IMR-90 (cell line): Measurements from ENCODE around the gene ACSBG1. TPM values are rescaled to one million over a fixed set of nuclear protein-coding genes. Genes with fewer than 3 reads are reported as not detected.

Experiments used
- ATAC-seq: fragments of 200-7000 bp; cut with Tn5 transposase; 2 replicates; pipeline ENCODE4 v1.9.1; 2020; ENCODE audit warnings: low read depth, mild to moderate bottlenecking, moderate library complexity
- BruUV-seq: library from RNA; stranded (reverse); fragments of 400-500 nt; replicated peaks from 2 replicates; lab custom pipeline; 2021; lab: Mats Ljungman, UMichigan
- CTCF ChIA-PET: fragments of 300-600 bp; formaldehyde crosslinking; extraction: SDS; loops from one replicate; lab custom pipeline; 2021; ENCODE audit warnings: antibody characterized with exemption; lab: Yijun Ruan, JAX
- POLR2A ChIA-PET: fragments of 300-600 bp; sonication (Branson Sonifier 250); formaldehyde crosslinking; loops from one replicate; lab custom pipeline; 2022; ENCODE audit warnings: antibody characterized with exemption; ENCODE audit not compliant: unreplicated experiment; lab: Charles Lee
- DNase-seq: peaks from one replicate; pipeline ENCODE4 v3.0.0; 2013
- H2AFZ ChIP-seq: replicated peaks from 2 replicates; pipeline ENCODE3; 2013; ENCODE audit warnings: low read length, mild to moderate bottlenecking; ENCODE audit not compliant: poor library complexity
- H2AK5ac ChIP-seq: 2 replicates; pipeline ENCODE4 v1.6.1; 2013; ENCODE audit warnings: low read depth, low read length, inconsistent platforms
- H2AK9ac ChIP-seq: replicated peaks from 2 replicates; pipeline ENCODE3; 2013; ENCODE audit warnings: mild to moderate bottlenecking, low read depth, low read length, moderate library complexity; ENCODE audit not compliant: poor library complexity
- H2BK120ac ChIP-seq: 2 replicates; pipeline ENCODE4 v1.6.1; 2013; ENCODE audit warnings: low read depth, low read length, inconsistent platforms
- H2BK15ac ChIP-seq: 3 replicates; pipeline ENCODE4 v1.6.1; 2013; ENCODE audit warnings: low read depth, low read length, inconsistent platforms
- H2BK20ac ChIP-seq: 2 replicates; pipeline ENCODE4 v1.6.1; 2013; ENCODE audit warnings: low read depth, mild to moderate bottlenecking, inconsistent platforms, low read length, moderate library complexity
- H2BK5ac ChIP-seq: 2 replicates; pipeline ENCODE4 v1.6.1; 2013; ENCODE audit warnings: mild to moderate bottlenecking, low read depth, low read length, inconsistent platforms; ENCODE audit not compliant: poor library complexity, severe bottlenecking
- H3K14ac ChIP-seq: replicated peaks from 2 replicates; pipeline ENCODE4 v1.6.1; 2013; ENCODE audit warnings: low read depth, low read length, inconsistent platforms
- H3K18ac ChIP-seq: 2 replicates; pipeline ENCODE4 v1.6.1; 2013; ENCODE audit warnings: low read depth, low read length, control low read depth
- H3K23ac ChIP-seq: 2 replicates; pipeline ENCODE4 v1.6.1; 2013; ENCODE audit warnings: low read depth, low read length, inconsistent platforms
- H3K27ac ChIP-seq: 2 replicates; pipeline ENCODE4 v1.5.1; 2013; ENCODE audit warnings: mild to moderate bottlenecking, control low read depth, low read length; ENCODE audit not compliant: insufficient read depth
- H3K27me3 ChIP-seq: 2 replicates; pipeline ENCODE4 v1.6.1; 2013; ENCODE audit warnings: low read length; ENCODE audit not compliant: control insufficient read depth, insufficient read depth
- H3K36me3 ChIP-seq: 2 replicates; pipeline ENCODE4 v1.6.1; 2013; ENCODE audit warnings: low read length, mixed read lengths; ENCODE audit not compliant: control insufficient read depth, insufficient read depth
- H3K4ac ChIP-seq: 2 replicates; pipeline ENCODE4 v1.6.1; 2013; ENCODE audit warnings: low read depth, low read length, inconsistent platforms
- H3K4me1 ChIP-seq: 2 replicates; pipeline ENCODE4 v1.6.1; 2013; ENCODE audit warnings: low read length, mixed read lengths; ENCODE audit not compliant: control insufficient read depth, insufficient read depth
- H3K4me2 ChIP-seq: 2 replicates; pipeline ENCODE4 v1.6.1; 2013; ENCODE audit warnings: low read depth, mild to moderate bottlenecking, control low read depth, low read length, moderate library complexity
- H3K4me3 ChIP-seq: 2 replicates; pipeline ENCODE4 v1.5.1; 2013; ENCODE audit warnings: low read depth, mild to moderate bottlenecking, control low read depth, low read length, moderate library complexity; ENCODE audit not compliant: insufficient read depth
- H3K56ac ChIP-seq: 2 replicates; pipeline ENCODE4 v1.6.1; 2013; ENCODE audit warnings: low read length, inconsistent platforms; ENCODE audit not compliant: insufficient read depth; ENCODE audit errors: extremely low read depth
- H3K79me1 ChIP-seq, 2 experiments: 2 replicates each; pipeline ENCODE4 v1.6.1; 2013; ENCODE audit warnings: low read length in 2 of 2, inconsistent platforms in 1 of 2, low read depth in 1 of 2
- H3K9ac ChIP-seq: 2 replicates; pipeline ENCODE4 v1.6.1; 2013; ENCODE audit warnings: low read depth, low read length, control low read depth
- H3K9me1 ChIP-seq: 2 replicates; pipeline ENCODE4 v1.6.1; 2013; ENCODE audit warnings: low read length, inconsistent platforms; ENCODE audit not compliant: insufficient read depth
- H3K9me3 ChIP-seq: 2 replicates; pipeline ENCODE4 v1.6.1; 2013; ENCODE audit warnings: low read length; ENCODE audit not compliant: control insufficient read depth, insufficient read depth
- H4K20me1 ChIP-seq: 2 replicates; pipeline ENCODE4 v1.6.1; 2013; ENCODE audit warnings: low read length, inconsistent platforms; ENCODE audit not compliant: insufficient read depth
- H4K5ac ChIP-seq: 2 replicates; pipeline ENCODE4 v1.6.1; 2013; ENCODE audit warnings: mild to moderate bottlenecking, low read depth, low read length, control low read depth
- H4K8ac ChIP-seq, 2 experiments: 2 replicates each; pipeline ENCODE4 v1.6.1; 2013; ENCODE audit warnings: low read depth in 2 of 2, low read length in 2 of 2, control low read depth in 1 of 2, inconsistent platforms in 1 of 2
- H4K91ac ChIP-seq: 2 replicates; pipeline ENCODE4 v1.6.1; 2013; ENCODE audit warnings: low read depth, low read length, inconsistent platforms; ENCODE audit not compliant: insufficient read depth
- BHLHE40 ChIP-seq: fragments of 150-350 bp; IDR thresholded peaks from 2 replicates; pipeline ENCODE4 v1.6.1; 2016; ENCODE audit warnings: mild to moderate bottlenecking, low read depth, low read length
- CEBPB ChIP-seq: IDR thresholded peaks from 2 replicates; pipeline ENCODE4 v1.6.1; 2012; ENCODE audit warnings: low read depth, low read length, improper control_type of control experiment
- CHD1 ChIP-seq: IDR thresholded peaks from 2 replicates; pipeline ENCODE4 v1.6.1; 2012; ENCODE audit warnings: low read depth, low read length, improper control_type of control experiment
- CTCF ChIP-seq: conservative IDR thresholded peaks from 2 replicates; pipeline ENCODE4 v1.5.1; 2012; ENCODE audit warnings: mild to moderate bottlenecking, low read depth, low read length, improper control_type of control experiment
- ELK1 ChIP-seq: fragments of 150-350 bp; IDR thresholded peaks from 2 replicates; pipeline ENCODE4 v1.6.1; 2016; ENCODE audit warnings: low read depth, mild to moderate bottlenecking, low read length, moderate library complexity, borderline replicate concordance
- FOS ChIP-seq: fragments of 150-350 bp; IDR thresholded peaks from 2 replicates; pipeline ENCODE4 v1.6.1; 2016; ENCODE audit warnings: low read depth, low read length
- MAFK ChIP-seq: IDR thresholded peaks from 2 replicates; pipeline ENCODE4 v1.6.1; 2012; ENCODE audit warnings: low read depth, low read length, improper control_type of control experiment
- MAZ ChIP-seq: IDR thresholded peaks from 2 replicates; pipeline ENCODE4 v1.6.1; 2012; ENCODE audit warnings: low read depth, mild to moderate bottlenecking, low read length, improper control_type of control experiment, moderate library complexity, borderline replicate concordance
- MXI1 ChIP-seq: IDR thresholded peaks from 2 replicates; pipeline ENCODE4 v1.6.1; 2012; ENCODE audit warnings: low read depth, mild to moderate bottlenecking, low read length, moderate library complexity, borderline replicate concordance
- NFE2L2 ChIP-seq: fragments of 150-350 bp; IDR thresholded peaks from 2 replicates; pipeline ENCODE4 v1.6.1; 2016; ENCODE audit warnings: low read depth, mild to moderate bottlenecking, low read length
- POLR2A ChIP-seq: IDR thresholded peaks from 2 replicates; pipeline ENCODE4 v1.6.1; 2012; ENCODE audit warnings: mild to moderate bottlenecking, low read depth, low read length
- RAD21 ChIP-seq: IDR thresholded peaks from 2 replicates; pipeline ENCODE4 v1.6.1; 2012; ENCODE audit warnings: low read length, improper control_type of control experiment
- RCOR1 ChIP-seq: IDR thresholded peaks from 2 replicates; pipeline ENCODE4 v1.6.1; 2012; ENCODE audit warnings: mild to moderate bottlenecking, low read length, improper control_type of control experiment; ENCODE audit not compliant: insufficient replicate concordance
- RFX5 ChIP-seq: IDR thresholded peaks from 2 replicates; pipeline ENCODE4 v1.8.0; 2012; ENCODE audit warnings: low read depth, mild to moderate bottlenecking, low read length, moderate library complexity
- SMC3 ChIP-seq: fragments of 150-350 bp; IDR thresholded peaks from 2 replicates; pipeline ENCODE4 v1.6.1; 2016; ENCODE audit warnings: low read depth, mild to moderate bottlenecking, antibody characterized with exemption, low read length, moderate library complexity
- USF2 ChIP-seq: fragments of 150-350 bp; IDR thresholded peaks from 2 replicates; pipeline ENCODE4 v1.6.1; 2017; ENCODE audit warnings: mild to moderate bottlenecking, antibody characterized with exemption, low read length, low read depth
- WGBS, 2 experiments: methylation state at CpG; one replicate each; pipeline versions ENCODE4 v1.1.5 to v1.1.7; 2013; ENCODE audit warnings: missing lambda C conversion rate in 2 of 2; ENCODE audit not compliant: insufficient read length in 1 of 2; ENCODE audit errors: extremely low coverage in 2 of 2; 5-methylcytosine and 5-hydroxymethylcytosine counted together
- dilution Hi-C: fragments of 300-500 bp; cut with HindIII; formaldehyde crosslinking; loops from one replicate; pipeline ENCODE4 v1.14.3; 2018; ENCODE audit warnings: low sequenced_read_pairs; ENCODE audit not compliant: unreplicated experiment
- in situ Hi-C: fragments of 300-500 bp; cut with MboI; formaldehyde crosslinking; loops from 3 replicates; pipeline ENCODE4 v1.14.3; 2019; ENCODE audit warnings: low sequenced_read_pairs, inconsistent platforms, mixed read lengths
- intact Hi-C: fragments of 100-400 bp; cut with micrococcal nuclease; formaldehyde crosslinking; loops from 2 replicates; pipeline ENCODE4 v1.10.0; 2022
- polyA plus RNA-seq, 3 experiments: library from polyadenylated mRNA; depleted of rRNA; stranded (reverse); fragments of >200 nt; gene quantifications; 2 replicates each; pipeline ENCODE4 v1.2.3, GENCODE V29; 2012; ENCODE audit warnings: low replicate concordance in 1 of 3
- total RNA-seq: library from RNA; depleted of rRNA; stranded (reverse); fragments of >200 nt; gene quantifications from 2 replicates; pipeline ENCODE4 v1.2.3, GENCODE V29; 2012

Gene ACSBG1
- total and polyA plus RNA-seq, 2 of the 4 experiments (the other 2 are of a cell fraction): 0.02 TPM; not detected in 1

- no peak overlapping the region for H2AK5ac ChIP-seq
- in situ Hi-C loops (no loop called here), intact Hi-C loops (no loop called here), dilution Hi-C loops (no loop called here)
- peaks cover 3% of the 10 kb centered on the region; the same call in 1 of the 2 replicates for H3K9me1 ChIP-seq
- no peak for DNase-seq
- H3K27ac ChIP-seq: no peak overlapping the region
- no peak for TF ChIP-seq FOS
- TF ChIP-seq RCOR1: no peak
- no peak for TF ChIP-seq RAD21
- TF ChIP-seq MAFK: no peak
- no peak for TF ChIP-seq CHD1
- TF ChIP-seq CEBPB: no peak
- no peak for TF ChIP-seq BHLHE40
- TF ChIP-seq POLR2A: no peak
- TF ChIP-seq RFX5: no peak
- no peak for TF ChIP-seq MAZ
- TF ChIP-seq SMC3: no peak
- TF ChIP-seq CTCF: no peak
- TF ChIP-seq NFE2L2: no peak
- no peak for TF ChIP-seq MXI1
- no peak for TF ChIP-seq USF2
- no peak for TF ChIP-seq ELK1
- no peak overlapping the region for H4K5ac ChIP-seq
- no peak overlapping the region for H2BK20ac ChIP-seq
- no peak overlapping the region for H2BK120ac ChIP-seq
- no peak overlapping the region for H3K14ac ChIP-seq
- 89% methylated on average over 5 of the region's 6 CpGs; no CpG with 5 or more reads in 1 of the 2 experiments for WGBS, 2 experiments
- H3K4me1 ChIP-seq: peaks cover 6% of the 10 kb centered on the region; the same call in 1 of the 2 replicates
- no peak overlapping the region for H2AK9ac ChIP-seq
- H3K4me3 ChIP-seq: no peak overlapping the region
- H3K23ac ChIP-seq: no peak overlapping the region
- peaks cover 12% of the 10 kb centered on the region for H3K27me3 ChIP-seq
- H4K91ac ChIP-seq: no peak overlapping the region
- POLR2A ChIA-PET: no interaction called here
- no peaks in the 10 kb centered on the region for H4K20me1 ChIP-seq
- H3K79me1 ChIP-seq: no peaks in the 10 kb centered on the region
- no TSS peak for BruUV-seq
- H3K36me3 ChIP-seq: no peaks in the 10 kb centered on the region
- no peak overlapping the region for H3K4me2 ChIP-seq
- H3K4ac ChIP-seq: no peak overlapping the region
- H2BK5ac ChIP-seq: no peak overlapping the region
- no peak overlapping the region for H3K18ac ChIP-seq
- CTCF ChIA-PET: no interaction called here
- no peak for ATAC-seq
- no peak overlapping the region for H2BK15ac ChIP-seq
- H3K56ac ChIP-seq: no peak overlapping the region
- H4K8ac ChIP-seq: no peak overlapping the region
- no peak overlapping the region for H3K9ac ChIP-seq
- no peak overlapping the region for H2AFZ ChIP-seq
- H3K9me3 ChIP-seq: no peaks in the 10 kb centered on the region
Observed at GRCh38 chr15:78213425-78213750, 21.0 kb downstream of the ACSBG1 start.
